GM12878 (cell line): ENCODE results near the gene CNTNAP5. TPM values are rescaled to one million over a fixed set of nuclear protein-coding genes. Genes with fewer than 3 reads are reported as not detected.

Source experiments
- BCL3 ChIP-seq: IDR thresholded peaks from 2 replicates; pipeline ENCODE4 v1.6.1; 2011; ENCODE audit warnings: borderline replicate concordance, low read depth, mild to moderate bottlenecking, moderate library complexity, low read length; ENCODE audit not compliant: insufficient read depth, poor library complexity, severe bottlenecking
- CBX5 ChIP-seq: sonication (generic); IDR thresholded peaks from 2 replicates; pipeline ENCODE4 v1.6.1; 2016; ENCODE audit warnings: low read depth, moderate library complexity, mild to moderate bottlenecking, inconsistent platforms
- ELK1 ChIP-seq: IDR thresholded peaks from 2 replicates; pipeline ENCODE4 v1.6.1; 2012; ENCODE audit warnings: low read depth, low read length, improper control_type of control experiment
- NFYB ChIP-seq: IDR thresholded peaks from 2 replicates; pipeline ENCODE4 v1.6.1; 2011; ENCODE audit warnings: low read depth, mild to moderate bottlenecking, low read length, improper control_type of control experiment, moderate library complexity; ENCODE audit not compliant: insufficient read depth
- PML ChIP-seq: IDR thresholded peaks from 2 replicates; pipeline ENCODE4 v1.6.1; 2012; ENCODE audit warnings: low read length, inconsistent platforms
- RB1 ChIP-seq: fragments of 450-650 bp; formaldehyde crosslinking; IDR thresholded peaks from 2 replicates; pipeline ENCODE4 v1.6.1; 2017; ENCODE audit warnings: mild to moderate bottlenecking, borderline replicate concordance
- SMARCA5 ChIP-seq: fragments of 450-650 bp; IDR thresholded peaks from 2 replicates; pipeline ENCODE4 v1.6.1; 2017; ENCODE audit warnings: mild to moderate bottlenecking
- ZBTB33 ChIP-seq: fragments of 450-650 bp; IDR thresholded peaks from 2 replicates; pipeline ENCODE4 v1.6.1; 2017; ENCODE audit warnings: mild to moderate bottlenecking
- ZNF217 ChIP-seq: fragments of 450-650 bp; IDR thresholded peaks from 2 replicates; pipeline ENCODE4 v1.6.1; 2017; ENCODE audit warnings: antibody characterized with exemption, mild to moderate bottlenecking
- ZNF24 ChIP-seq: fragments of 450-650 bp; IDR thresholded peaks from 2 replicates; pipeline ENCODE4 v1.6.1; 2017; ENCODE audit warnings: antibody characterized with exemption, mild to moderate bottlenecking
- polyA plus RNA-seq, 11 experiments: library from polyadenylated mRNA; depleted of rRNA in 4 of 11; unstranded in 6 of 11; stranded (reverse) in 5 of 11; fragments of >200 nt; fragmentation: Nextera tagmentation in 4 of 11; fragmentation: Illumina TruSeq in 1 of 11; extraction: Ambion mirVana in 4 of 11; extraction: Trizol in 1 of 11; gene quantifications; 1 replicate in 1 of 11; 2 replicates in 10 of 11; pipeline versions ENCODE4 v1.2.1 to v1.2.3, GENCODE V29; 2011 to 2016; ENCODE audit warnings: inconsistent platforms in 2 of 11, missing spikeins in 2 of 11, low read depth in 1 of 11
- total RNA-seq, 4 experiments: library from RNA; depleted of rRNA in 3 of 4; stranded (reverse); fragments of >200 nt in 3 of 4; fragmentation: Illumina TruSeq in 1 of 4; extraction: Trizol in 1 of 4; gene quantifications; 2 replicates each; pipeline versions ENCODE4 v1.2.1 to v1.2.3, GENCODE V29; 2013 to 2021
- TF ChIP-seq, protein P1 (sequence below): IDR thresholded peaks from 2 replicates; pipeline ENCODE4 v1.6.1; 2011; ENCODE audit warnings: low read depth, low read length, improper control_type of control experiment, borderline replicate concordance

The CNTNAP5 gene
- total and polyA plus RNA-seq, 10 of the 15 experiments (the other 5 are each of a cell fraction or from before 2014, with no cell fraction given), result not detected

- no peak for TF ChIP-seq BCL3
- no peak for TF ChIP-seq ZBTB33
- TF ChIP-seq ZNF24, result no peak
- no peak for TF ChIP-seq RB1
- TF ChIP-seq ELK1, result no peak
- TF ChIP-seq, protein P1, sequence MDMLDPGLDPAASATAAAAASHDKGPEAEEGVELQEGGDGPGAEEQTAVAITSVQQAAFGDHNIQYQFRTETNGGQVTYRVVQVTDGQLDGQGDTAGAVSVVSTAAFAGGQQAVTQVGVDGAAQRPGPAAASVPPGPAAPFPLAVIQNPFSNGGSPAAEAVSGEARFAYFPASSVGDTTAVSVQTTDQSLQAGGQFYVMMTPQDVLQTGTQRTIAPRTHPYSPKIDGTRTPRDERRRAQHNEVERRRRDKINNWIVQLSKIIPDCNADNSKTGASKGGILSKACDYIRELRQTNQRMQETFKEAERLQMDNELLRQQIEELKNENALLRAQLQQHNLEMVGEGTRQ, result no peak
- TF ChIP-seq NFYB, result no peak
- no peak for TF ChIP-seq ZNF217
- TF ChIP-seq CBX5, result no peak
- TF ChIP-seq SMARCA5, result no peak
- TF ChIP-seq PML, result no peak
These were observed 283.4 kb downstream of the CNTNAP5 start (continued) for GRCh38 chr2:124308319-124309062.
